ENCODE data around the gene SLC35G6.

GRCh38 chr17:7443499-7444485 lies 37.5 kb upstream of the SLC35G6 start:
- TF ChIP-seq SPI1 (IDR thresholded peaks at IDR 0.05; ENCODE audit: low read depth, low read length) (no peak), POLR2AphosphoS5 (IDR thresholded peaks at IDR 0.05; ENCODE audit: low read depth, low read length) (no peak), POLR2A (IDR thresholded peaks at IDR 0.05; ENCODE audit: low read depth, low read length) (no peak)
